Neural progenitor cell (in vitro differentiated cells): ENCODE measurements around the gene IARS2.

ENCODE experiments used
- EZH2 ChIP-seq: fragments of 200-600 bp; sonication (generic); IDR thresholded peaks from 2 replicates; pipeline ENCODE4 v1.6.1; 2017; ENCODE audit warnings: antibody characterized with exemption, mild to moderate bottlenecking, moderate library complexity
- EZH2phosphoT487 ChIP-seq: fragments of 200-600 bp; sonication (generic); IDR thresholded peaks from 2 replicates; pipeline ENCODE4 v1.6.1; 2017; ENCODE audit warnings: antibody characterized with exemption
- TF ChIP-seq, protein P1 (sequence below): fragments of 200-600 bp; sonication (generic); IDR thresholded peaks from 2 replicates; pipeline ENCODE4 v1.5.1; 2017; ENCODE audit warnings: antibody characterized with exemption, mild to moderate bottlenecking

DNA sequence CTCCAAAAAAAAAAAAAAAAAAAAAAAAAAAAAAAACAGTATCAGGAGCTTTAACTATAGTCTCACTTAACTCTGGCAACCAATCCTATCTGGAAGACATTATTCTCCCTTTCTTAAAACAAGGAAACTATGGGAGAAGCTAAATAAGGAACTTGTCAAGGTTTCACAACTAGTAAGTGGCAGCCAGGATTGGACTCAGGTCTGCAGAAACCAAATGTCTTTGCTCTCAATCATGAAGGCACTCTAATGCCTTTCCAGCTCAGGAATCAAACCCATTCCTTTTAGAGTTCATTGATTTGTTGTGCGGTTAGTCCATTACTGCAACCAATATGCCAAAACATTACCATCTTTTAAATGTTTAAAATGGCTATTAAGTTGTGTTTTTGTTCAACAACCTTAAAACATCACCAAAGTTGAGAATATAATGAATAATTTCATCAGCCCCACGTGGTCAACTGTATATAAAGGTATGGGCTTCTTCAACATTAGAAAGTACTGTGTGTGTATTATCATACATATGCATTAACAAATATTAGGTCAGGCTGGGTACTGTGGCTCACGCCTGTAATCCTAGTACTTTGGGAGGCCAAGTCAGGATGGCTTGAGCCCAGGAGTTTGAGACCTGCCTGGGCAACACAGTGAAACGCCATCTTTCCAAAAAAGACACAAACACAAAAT lies 49.1 kb upstream of the IARS2 start:
- TF ChIP-seq, protein P1, sequence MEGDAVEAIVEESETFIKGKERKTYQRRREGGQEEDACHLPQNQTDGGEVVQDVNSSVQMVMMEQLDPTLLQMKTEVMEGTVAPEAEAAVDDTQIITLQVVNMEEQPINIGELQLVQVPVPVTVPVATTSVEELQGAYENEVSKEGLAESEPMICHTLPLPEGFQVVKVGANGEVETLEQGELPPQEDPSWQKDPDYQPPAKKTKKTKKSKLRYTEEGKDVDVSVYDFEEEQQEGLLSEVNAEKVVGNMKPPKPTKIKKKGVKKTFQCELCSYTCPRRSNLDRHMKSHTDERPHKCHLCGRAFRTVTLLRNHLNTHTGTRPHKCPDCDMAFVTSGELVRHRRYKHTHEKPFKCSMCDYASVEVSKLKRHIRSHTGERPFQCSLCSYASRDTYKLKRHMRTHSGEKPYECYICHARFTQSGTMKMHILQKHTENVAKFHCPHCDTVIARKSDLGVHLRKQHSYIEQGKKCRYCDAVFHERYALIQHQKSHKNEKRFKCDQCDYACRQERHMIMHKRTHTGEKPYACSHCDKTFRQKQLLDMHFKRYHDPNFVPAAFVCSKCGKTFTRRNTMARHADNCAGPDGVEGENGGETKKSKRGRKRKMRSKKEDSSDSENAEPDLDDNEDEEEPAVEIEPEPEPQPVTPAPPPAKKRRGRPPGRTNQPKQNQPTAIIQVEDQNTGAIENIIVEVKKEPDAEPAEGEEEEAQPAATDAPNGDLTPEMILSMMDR = no peak
- TF ChIP-seq EZH2 = no peak
- TF ChIP-seq EZH2phosphoT487 = no peak
